Thyroid gland (tissue), 4 donors: ENCODE data around the gene SLC24A3.

ENCODE experiments used
- CTCF ChIP-seq, 6 experiments: fragments of 200-600 bp in 3 of 6; fragments of 450-650 bp in 3 of 6; sonication (generic) in 3 of 6; IDR thresholded peaks; one replicate each; pipeline ENCODE4 v1.5.1; 2016 to 2019; ENCODE audit warnings: antibody characterized with exemption in 6 of 6, mild to moderate bottlenecking in 2 of 6, inconsistent platforms in 1 of 6, moderate library complexity in 1 of 6
- POLR2A ChIP-seq, 2 donors: fragments of 450-650 bp; IDR thresholded peaks; one replicate each; pipeline ENCODE4 v1.6.1; 2017; ENCODE audit warnings: antibody characterized with exemption in 2 of 2, mild to moderate bottlenecking in 2 of 2, moderate library complexity in 1 of 2

DNA sequence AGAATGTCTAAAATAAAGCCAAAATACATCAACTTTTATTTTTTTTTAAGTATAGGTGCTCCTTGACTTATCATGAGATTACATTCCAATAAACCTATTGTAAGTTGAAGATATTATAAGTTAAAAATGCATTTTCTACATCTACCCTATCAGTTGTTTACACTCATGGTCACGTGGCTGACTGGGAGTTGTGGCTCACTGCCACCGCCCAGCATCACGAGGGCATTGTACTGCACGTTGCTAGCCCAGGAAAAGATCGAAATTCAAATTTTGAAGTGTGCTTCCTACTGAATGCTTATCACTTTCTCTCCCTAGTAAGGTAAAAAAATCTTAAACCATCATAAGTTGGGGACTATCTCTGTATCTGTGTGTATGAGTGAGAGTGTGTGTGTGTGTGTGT lies 419.0 kb downstream of the SLC24A3 start:
- TF ChIP-seq CTCF (IDR thresholded peaks at IDR 0.05) (no peak), POLR2A (IDR thresholded peaks at IDR 0.05) (no peak)
